H1 (cell line): ENCODE data around the gene USB1. TPM values are rescaled to one million over a fixed set of nuclear protein-coding genes. Genes with fewer than 3 reads are reported as not detected.

Source experiments
- CTCF ChIA-PET: fragments of 300-600 bp; sonication (Branson Sonifier 250); formaldehyde crosslinking; loops from one replicate; lab custom pipeline; 2021; ENCODE audit not compliant: partially characterized antibody; lab: Charles Lee
- POLR2A ChIA-PET: fragments of 300-600 bp; sonication (Branson Sonifier 250); formaldehyde crosslinking; loops from one replicate; lab custom pipeline; 2021; ENCODE audit warnings: inconsistent platforms; ENCODE audit not compliant: partially characterized antibody; lab: Charles Lee
- DNase-seq, 2 experiments: peaks; one replicate each; pipeline versions ENCODE4 v3.0.0 to v3.0.0-alpha.2; 2010 to 2022; ENCODE audit warnings: low spot score in 2 of 2, low read depth in 1 of 2, mixed read lengths in 1 of 2
- FAIRE-seq: peaks from 2 replicates; lab custom pipeline; 2011; peaks lifted over from hg19 to GRCh38; lab: Jason Lieb, UNC
- H2AFZ ChIP-seq: 2 replicates; pipeline ENCODE4 v1.8.1; 2012; ENCODE audit warnings: low read length, inconsistent platforms
- H2AK5ac ChIP-seq: 2 replicates; pipeline ENCODE4 v1.6.1; 2013; ENCODE audit warnings: low read depth, low read length
- H2BK120ac ChIP-seq: replicated peaks from 2 replicates; pipeline ENCODE3; 2013; ENCODE audit warnings: low read depth, low read length, inconsistent platforms
- H2BK12ac ChIP-seq: 2 replicates; pipeline ENCODE4 v1.6.1; 2013; ENCODE audit warnings: low read depth, low read length
- H2BK15ac ChIP-seq: 2 replicates; pipeline ENCODE4 v1.6.1; 2013; ENCODE audit warnings: low read length
- H2BK20ac ChIP-seq: 2 replicates; pipeline ENCODE4 v1.6.1; 2013; ENCODE audit warnings: low read length
- H2BK5ac ChIP-seq: 2 replicates; pipeline ENCODE4 v1.6.1; 2013; ENCODE audit warnings: low read depth, low read length
- H3K14ac ChIP-seq: 2 replicates; pipeline ENCODE4 v1.6.1; 2013; ENCODE audit warnings: inconsistent platforms; ENCODE audit not compliant: insufficient read length
- H3K18ac ChIP-seq: 2 replicates; pipeline ENCODE4 v1.6.1; 2013; ENCODE audit warnings: low read length; ENCODE audit errors: extremely low read depth
- H3K23ac ChIP-seq: 2 replicates; pipeline ENCODE4 v1.6.1; 2013; ENCODE audit warnings: inconsistent platforms; ENCODE audit not compliant: insufficient read length
- H3K23me2 ChIP-seq: 2 replicates; pipeline ENCODE4 v1.6.1; 2013; ENCODE audit warnings: low read depth, low read length
- H3K27ac ChIP-seq: 2 replicates; pipeline ENCODE4 v1.6.1; 2011; ENCODE audit warnings: low read depth, low read length, inconsistent platforms
- H3K27me3 ChIP-seq, 4 experiments: replicated peaks in 1 of 4; 1 replicate in 1 of 4; 2 replicates in 3 of 4; pipeline versions ENCODE4 v1.6.1 to v1.8.1; 2011 to 2013; ENCODE audit warnings: low read length in 3 of 4, mild to moderate bottlenecking in 3 of 4, inconsistent platforms in 2 of 4, mixed read lengths in 2 of 4, moderate library complexity in 1 of 4; ENCODE audit not compliant: control insufficient read depth in 3 of 4, insufficient read depth in 3 of 4; ENCODE audit errors: extremely low read depth in 1 of 4
- H3K36me3 ChIP-seq, 4 experiments: 2 replicates each; pipeline versions ENCODE4 v1.6.1 to v1.8.1; 2011 to 2013; ENCODE audit warnings: mild to moderate bottlenecking in 4 of 4, low read length in 3 of 4, moderate library complexity in 2 of 4, control low read depth in 1 of 4, inconsistent platforms in 1 of 4; ENCODE audit not compliant: insufficient read depth in 4 of 4, control insufficient read depth in 2 of 4
- H3K4ac ChIP-seq: replicated peaks from 2 replicates; pipeline ENCODE3; 2013; ENCODE audit warnings: low read length, low read depth, mixed read lengths, inconsistent platforms; ENCODE audit not compliant: insufficient read length
- H3K4me1 ChIP-seq, 4 experiments: replicated peaks in 1 of 4; 1 replicate in 1 of 4; 2 replicates in 3 of 4; pipeline versions ENCODE4 v1.6.1 to v1.8.1; 2011 to 2013; ENCODE audit warnings: low read length in 3 of 4, inconsistent platforms in 2 of 4, mixed read lengths in 1 of 4; ENCODE audit not compliant: insufficient read depth in 4 of 4, control insufficient read depth in 3 of 4
- H3K4me2 ChIP-seq, 2 experiments: 2 replicates each; pipeline versions ENCODE4 v1.6.1 to v1.8.1; 2011 to 2013; ENCODE audit warnings: low read depth in 2 of 2, low read length in 2 of 2, control low read depth in 1 of 2, inconsistent platforms in 1 of 2, mild to moderate bottlenecking in 1 of 2; ENCODE audit not compliant: insufficient read depth in 1 of 2
- H3K4me3 ChIP-seq, 4 experiments: fragments of 200-600, 300-600 bp in 1 of 4; sonication (generic), shearing (Covaris generic), sonication (Bioruptor Twin) in 1 of 4; 2 replicates each; pipeline versions ENCODE4 v1.5.1 to v1.8.1; 2011 to 2016; ENCODE audit warnings: low read length in 4 of 4, low read depth in 3 of 4, control low read depth in 2 of 4, inconsistent platforms in 2 of 4, mild to moderate bottlenecking in 2 of 4, mixed read lengths in 1 of 4, moderate library complexity in 1 of 4; ENCODE audit not compliant: insufficient read depth in 2 of 4; ENCODE audit errors: extremely low read depth in 1 of 4
- H3K56ac ChIP-seq: replicated peaks from 2 replicates; pipeline ENCODE3; 2013; ENCODE audit warnings: low read depth, mild to moderate bottlenecking, mixed read lengths, low read length, inconsistent platforms; ENCODE audit not compliant: insufficient read length
- H3K79me1 ChIP-seq: 2 replicates; pipeline ENCODE4 v1.6.1; 2013; ENCODE audit warnings: low read depth, low read length, control low read depth
- H3K79me2 ChIP-seq, 2 experiments: 2 replicates each; pipeline versions ENCODE4 v1.6.1 to v1.8.1; 2012 to 2013; ENCODE audit warnings: low read length in 2 of 2, mild to moderate bottlenecking in 2 of 2, inconsistent platforms in 1 of 2; ENCODE audit not compliant: insufficient read depth in 2 of 2, control insufficient read depth in 1 of 2
- H3K9ac ChIP-seq, 4 experiments: replicated peaks in 1 of 4; 1 replicate in 1 of 4; 2 replicates in 3 of 4; pipeline versions ENCODE4 v1.6.1 to v1.8.1; 2011 to 2013; ENCODE audit warnings: low read depth in 3 of 4, low read length in 3 of 4, control low read depth in 2 of 4, mild to moderate bottlenecking in 2 of 4, moderate library complexity in 2 of 4, inconsistent platforms in 1 of 4; ENCODE audit errors: extremely low read depth in 1 of 4
- H3K9me3 ChIP-seq, 2 experiments: 2 replicates each; pipeline versions ENCODE4 v1.6.1 to v1.8.1; 2012 to 2013; ENCODE audit warnings: mild to moderate bottlenecking in 2 of 2, moderate library complexity in 2 of 2, control low read depth in 1 of 2, inconsistent platforms in 1 of 2, low read depth in 1 of 2, low read length in 1 of 2, mixed read lengths in 1 of 2; ENCODE audit not compliant: insufficient read depth in 2 of 2
- H4K20me1 ChIP-seq, 2 experiments: replicated peaks in 1 of 2; 2 replicates each; pipeline versions ENCODE3 to v1.8.1; 2011 to 2013; ENCODE audit warnings: inconsistent platforms in 2 of 2, low read length in 2 of 2, mild to moderate bottlenecking in 1 of 2; ENCODE audit not compliant: insufficient read depth in 2 of 2, control insufficient read depth in 1 of 2
- H4K5ac ChIP-seq: 2 replicates; pipeline ENCODE4 v1.6.1; 2013; ENCODE audit warnings: low read length, low read depth, mixed read lengths, inconsistent platforms; ENCODE audit not compliant: insufficient read length
- H4K8ac ChIP-seq: 2 replicates; pipeline ENCODE4 v1.8.0; 2013; ENCODE audit warnings: mild to moderate bottlenecking, moderate library complexity, low read length, inconsistent platforms; ENCODE audit not compliant: insufficient read depth; ENCODE audit errors: extremely low read depth
- H4K91ac ChIP-seq: replicated peaks from 2 replicates; pipeline ENCODE3; 2013; ENCODE audit warnings: low read length, mixed read lengths, inconsistent platforms; ENCODE audit not compliant: insufficient read length
- CHD1 ChIP-seq: IDR thresholded peaks from 2 replicates; pipeline ENCODE4 v1.6.1; 2012; ENCODE audit warnings: low read depth, low read length, improper control_type of control experiment
- FOSL1 ChIP-seq: IDR thresholded peaks from 2 replicates; pipeline ENCODE4 v1.6.1; 2011; ENCODE audit warnings: mild to moderate bottlenecking, low read depth, low read length, moderate library complexity; ENCODE audit not compliant: insufficient read depth
- PHF8 ChIP-seq: fragments of 200-600 bp; sonication (generic); conservative IDR thresholded peaks from 2 replicates; pipeline ENCODE4 v1.7.1; 2012; ENCODE audit warnings: low read depth, mild to moderate bottlenecking, inconsistent platforms, low read length, moderate library complexity
- RXRA ChIP-seq: IDR thresholded peaks from 2 replicates; pipeline ENCODE4 v1.6.1; 2011; ENCODE audit warnings: low read depth, mild to moderate bottlenecking, low read length, moderate library complexity; ENCODE audit not compliant: insufficient read depth
- SIN3A ChIP-seq, 2 experiments: IDR thresholded peaks in 1 of 2; conservative IDR thresholded peaks in 1 of 2; 2 replicates each; pipeline ENCODE4 v1.6.1; 2011 to 2012; ENCODE audit warnings: low read length in 2 of 2, improper control_type of control experiment in 1 of 2, low read depth in 1 of 2, mild to moderate bottlenecking in 1 of 2
- TAF1 ChIP-seq: IDR thresholded peaks from 2 replicates; pipeline ENCODE4 v1.6.1; 2011; ENCODE audit warnings: mild to moderate bottlenecking, low read depth, low read length
- TAF7 ChIP-seq: optimal IDR thresholded peaks from 2 replicates; pipeline ENCODE3; 2011; ENCODE audit warnings: low read depth, mild to moderate bottlenecking, inconsistent platforms, low read length, moderate library complexity, borderline replicate concordance
- WGBS, 2 experiments: shearing (Covaris generic) in 1 of 2; methylation state at CpG; one replicate each; pipeline versions ENCODE4 v1.1.6 to v1.1.7; 2013 to 2015; ENCODE audit warnings: low lambda C conversion rate in 2 of 2, mixed read lengths in 2 of 2, inconsistent platforms in 1 of 2, low coverage in 1 of 2, missing lambda C conversion rate in 1 of 2; ENCODE audit not compliant: insufficient replicate concordance in 2 of 2, insufficient coverage in 1 of 2, insufficient read length in 1 of 2; ENCODE audit errors: extremely low coverage in 1 of 2, missing lambda C conversion rate in 1 of 2; 5-methylcytosine and 5-hydroxymethylcytosine counted together
- polyA plus RNA-seq, 7 experiments: library from polyadenylated mRNA; depleted of rRNA in 3 of 7; stranded (reverse) in 5 of 7; unstranded in 2 of 7; fragments of >200 nt in 5 of 7; fragments of 200-250 nt in 2 of 7; gene quantifications; 1 replicate in 5 of 7; 2 replicates in 1 of 7; 4 replicates in 1 of 7; pipeline versions ENCODE4 v1.2.1 to v1.2.3, GENCODE V29; 2011 to 2013; ENCODE audit warnings: missing spikeins in 2 of 7, mixed read lengths in 2 of 7
- total RNA-seq: library from RNA; stranded (reverse); fragmentation: NEBNext Ultra II Directional; extraction: Animal tissue kit (Norgen Biotek cat#: 25700); gene quantifications from 2 replicates; pipeline ENCODE4 v1.2.1, GENCODE V29; 2021

USB1 gene
- total and polyA plus RNA-seq, 2 of the 8 experiments (the other 6 are each of a cell fraction or from before 2014, with no cell fraction given), result 65.4 to 75.9 TPM

- H3K4me1 ChIP-seq, result peaks cover 5 to 8% (median 7%) of the 10 kb centered on the region in 4 experiments; a peak in 6 of 7 replicates
- H3K4ac ChIP-seq, result no peak within 1 kb of the TSS
- TF ChIP-seq PHF8 (peak; percentile 85), CHD1 (peak; percentile 67; the same call in 1 of the 2 replicates), SIN3A (conservative IDR thresholded peaks at IDR 0.05 in 1 of 2, IDR thresholded peaks at IDR 0.05 in 1 of 2; ENCODE audit: low read depth in 1 of 2, low read length in 2 of 2) (peak in 1 of 2 experiments; percentile 66; a peak in 2 of 4 replicates), TAF1 (peak; percentile 49; the same call in 1 of the 2 replicates), FOSL1 (no peak), RXRA (no peak), TAF7 (peak; percentile 29)
- TF ChIP-seq, all 59 proteins: peak for 5
- CTCF ChIA-PET, result interaction anchor here (0.6 to 26.3 kb wide), 19 partner anchors 8 to 229 kb away, joined by 3 to 305 read pairs (median 4); no protein-coding TSS in a partner anchor
- Histone ChIP-seq H2AFZ (peak within 1 kb of the TSS; percentile 65; the same call in 1 of the 2 replicates), H3K23me2 (peaks cover 7% of the 10 kb centered on the region), H3K79me2 (no peaks in the 10 kb centered on the region; a peak in 1 of 4 replicates), H3K4me2 (peak within 1 kb of the TSS; percentile 79 to 98), H2BK5ac (peak within 1 kb of the TSS; percentile 71; the same call in 1 of the 2 replicates), H3K18ac (peak within 1 kb of the TSS; percentile 83; the same call in 1 of the 2 replicates), H4K91ac (peak within 1 kb of the TSS; percentile 7), H3K27ac (no peak within 1 kb of the TSS), H2BK15ac (no peak within 1 kb of the TSS), H3K56ac (peak within 1 kb of the TSS; percentile 63), H2BK120ac (no peak within 1 kb of the TSS), H4K20me1 (peaks cover 0 to 6% of the 10 kb centered on the region in 2 experiments), H3K9me3 (no peaks in the 10 kb centered on the region), H4K8ac (peak within 1 kb of the TSS; percentile 86), H3K14ac (no peak within 1 kb of the TSS), H3K9ac (peak within 1 kb of the TSS; percentile 51 to 86 (median 52)), H3K36me3 (peaks cover 2 to 21% (median 10%) of the 10 kb centered on the region in 4 experiments; a peak in 6 of 8 replicates), H3K79me1 (no peaks in the 10 kb centered on the region), H3K4me3 (peak within 1 kb of the TSS; percentile 63 to 96 (median 84)), H3K23ac (no peak within 1 kb of the TSS), H2BK12ac (no peak within 1 kb of the TSS), H2BK20ac (no peak within 1 kb of the TSS), H4K5ac (peak within 1 kb of the TSS; percentile 45), H3K27me3 (peaks cover 0 to 3% (median 0%) of the 10 kb centered on the region in 4 experiments; a peak in 2 of 7 replicates), H2AK5ac (no peak within 1 kb of the TSS)
- WGBS, 2 experiments, result 5% methylated on average over 13 of the region's 95 CpGs; no CpG with 5 or more reads in 1 of the 2 experiments
- POLR2A ChIA-PET, result interaction anchor here (0.5 to 2.2 kb wide), 7 partner anchors 8 to 273 kb away, joined by 3 to 7 read pairs (median 3); no protein-coding TSS in a partner anchor
- FAIRE-seq, result no peak
- peak in 1 of 2 experiments; percentile 65 for DNase-seq
Observed at GRCh38 chr16:57999971-58000705, 1.1 kb upstream of the USB1 start, which contains the start of gene ZNF319. Gene ZNF319 (minus strand): TSS chr16:58000672. CDS start chr16:57998265, 2,407 bp downstream.
